HG03439 (cell line): ENCODE results near the gene SVOPL.
"Not testable (repeated sequence)": the region's sequence is repeated elsewhere in the genome, so short reads cannot be mapped to it uniquely, and the experiment has no call there.

Source experiments
- ATAC-seq: cut with Tn5 transposase; IDR thresholded peaks from one replicate; pipeline ENCODE4 v1.9.1; 2021; ENCODE audit warnings: mild to moderate bottlenecking, moderate library complexity; ENCODE audit not compliant: unreplicated experiment

SVOPL gene, protein sequence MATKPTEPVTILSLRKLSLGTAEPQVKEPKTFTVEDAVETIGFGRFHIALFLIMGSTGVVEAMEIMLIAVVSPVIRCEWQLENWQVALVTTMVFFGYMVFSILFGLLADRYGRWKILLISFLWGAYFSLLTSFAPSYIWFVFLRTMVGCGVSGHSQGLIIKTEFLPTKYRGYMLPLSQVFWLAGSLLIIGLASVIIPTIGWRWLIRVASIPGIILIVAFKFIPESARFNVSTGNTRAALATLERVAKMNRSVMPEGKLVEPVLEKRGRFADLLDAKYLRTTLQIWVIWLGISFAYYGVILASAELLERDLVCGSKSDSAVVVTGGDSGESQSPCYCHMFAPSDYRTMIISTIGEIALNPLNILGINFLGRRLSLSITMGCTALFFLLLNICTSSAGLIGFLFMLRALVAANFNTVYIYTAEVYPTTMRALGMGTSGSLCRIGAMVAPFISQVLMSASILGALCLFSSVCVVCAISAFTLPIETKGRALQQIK

DNA sequence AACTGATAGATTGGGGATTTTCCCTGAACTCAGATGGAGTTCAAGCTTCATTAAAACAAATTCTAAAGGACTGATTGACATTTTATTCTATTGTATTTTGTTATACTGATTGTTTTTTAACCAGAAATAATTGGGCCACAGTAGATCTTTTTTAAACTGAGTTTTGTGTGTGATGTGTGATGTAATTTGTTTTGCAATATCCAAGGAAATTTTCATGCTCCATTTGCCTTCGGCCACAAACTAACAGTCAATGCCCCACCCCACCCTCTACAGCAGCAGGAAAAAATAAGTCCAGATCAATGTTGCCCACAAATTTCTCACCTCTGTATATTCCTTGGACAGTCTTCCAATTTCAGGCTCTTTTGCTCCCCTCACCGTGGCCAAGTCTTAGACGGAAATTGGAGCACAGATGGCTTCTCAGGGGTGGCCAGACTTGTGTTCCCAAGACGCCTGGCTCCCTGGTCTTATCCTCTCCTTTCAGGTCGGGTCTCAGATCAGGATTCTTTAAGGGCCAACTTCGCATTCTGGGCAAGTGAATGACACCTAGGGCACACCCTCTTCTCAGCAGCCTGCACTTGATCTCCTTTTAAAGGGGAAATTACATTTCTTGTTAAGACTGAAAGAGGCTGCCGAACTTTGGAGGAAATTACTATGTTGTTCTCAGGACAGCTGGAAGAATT, at the start of gene SVOPL:
Gene SVOPL (minus strand): TSS at position 506 of the 680 bp plus-strand sequence. CDS start 22,317 bp downstream, outside the sequence.
- ATAC-seq, result no peak

DNA sequence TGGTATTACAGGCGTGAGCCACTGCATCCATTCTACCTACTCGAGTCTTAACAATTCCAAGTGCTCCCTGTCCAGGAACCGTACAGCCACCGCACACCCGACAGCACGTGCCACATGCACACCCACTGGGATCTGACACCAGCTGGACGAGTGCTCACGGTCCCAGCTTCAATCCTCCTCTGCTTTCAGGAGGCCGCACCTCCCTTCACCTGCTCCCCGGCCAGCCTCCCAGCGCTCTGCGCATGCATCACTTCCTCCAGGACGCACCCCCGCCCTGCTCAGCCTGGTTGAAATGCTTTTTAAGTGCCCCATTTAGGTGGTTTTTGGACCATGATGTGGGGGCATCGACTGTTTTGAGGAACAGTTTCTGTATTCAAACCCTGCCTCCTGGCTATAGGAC, 49.3 kb upstream of the SVOPL start:
- ATAC-seq, result no peak

DNA sequence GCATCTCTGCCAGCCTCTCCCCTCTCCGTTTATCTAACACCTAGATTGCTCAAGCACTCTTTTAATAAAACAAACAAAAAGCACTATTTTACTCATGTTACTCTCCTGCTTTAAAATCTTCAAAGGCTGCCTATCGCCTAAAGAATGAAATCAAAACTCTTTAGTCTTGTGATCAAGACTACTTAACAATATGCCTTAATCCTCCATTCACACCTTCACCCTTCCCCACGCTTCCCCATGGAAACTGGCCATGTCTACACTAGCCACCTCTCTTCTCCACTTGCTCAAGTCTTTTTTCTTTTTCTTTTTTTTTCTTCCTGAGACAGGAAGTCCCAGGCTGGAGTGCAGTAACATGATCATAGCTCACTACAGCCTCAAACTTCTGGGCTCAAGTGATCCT, 48.8 kb upstream of the SVOPL start:
- no peak for ATAC-seq

DNA sequence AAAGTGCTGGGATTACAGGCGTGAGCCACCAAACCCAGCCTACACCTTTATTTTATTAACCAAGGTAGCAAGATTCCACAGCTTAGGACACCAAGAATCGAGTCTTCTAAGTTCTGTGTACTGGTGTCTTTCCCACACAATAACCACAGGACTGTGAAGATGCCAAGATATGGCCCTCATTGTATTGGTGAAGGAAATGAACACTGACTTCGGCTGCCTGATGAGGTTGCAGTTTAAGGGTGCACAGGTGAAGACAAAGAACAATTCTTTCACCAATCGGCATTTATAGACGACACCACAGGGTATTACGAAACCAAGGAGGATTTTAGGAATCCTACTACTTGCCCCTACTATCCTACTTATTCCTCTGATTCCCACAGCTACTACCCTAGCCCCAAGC, 47.5 kb upstream of the SVOPL start:
- no peak for ATAC-seq

DNA sequence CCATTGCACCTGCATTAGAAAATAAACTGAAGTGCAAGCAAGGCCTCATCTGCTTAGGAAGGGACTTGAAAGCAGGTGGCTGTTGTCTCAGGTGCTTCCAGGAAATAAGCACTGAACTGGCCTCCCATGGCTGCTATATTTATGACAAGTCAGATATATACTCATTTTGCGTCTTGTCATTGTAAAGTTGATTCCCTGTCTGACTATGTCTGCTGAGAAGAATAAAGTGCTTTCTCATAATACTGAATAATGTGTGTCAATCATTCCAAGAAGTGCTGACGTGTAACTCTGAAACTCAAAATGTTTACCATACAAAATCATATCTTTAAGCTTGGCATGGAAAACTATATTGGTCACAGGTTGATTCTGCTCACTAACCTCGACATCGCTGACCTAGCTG, 44.9 kb upstream of the SVOPL start:
- ATAC-seq, result no peak

DNA sequence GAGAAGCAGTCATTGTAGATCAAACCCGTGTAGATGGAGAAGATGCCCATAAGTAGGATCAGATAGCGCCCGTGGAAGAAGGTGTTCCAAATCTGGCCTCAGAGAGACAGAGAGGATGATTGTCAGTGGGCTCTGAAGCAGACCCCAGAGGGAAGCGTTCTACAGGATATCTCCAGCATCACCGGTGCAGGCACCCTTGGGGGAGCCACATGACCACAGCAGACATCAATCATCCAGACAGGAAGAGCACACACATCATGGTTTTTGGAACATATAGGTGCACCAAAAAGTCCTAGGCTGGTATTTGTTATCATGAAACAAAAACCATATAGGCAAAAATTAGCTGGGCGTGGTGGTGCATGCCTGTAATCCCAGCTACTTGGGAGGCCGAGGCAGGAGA, 44.0 kb upstream of the SVOPL start:
- no peak for ATAC-seq

DNA sequence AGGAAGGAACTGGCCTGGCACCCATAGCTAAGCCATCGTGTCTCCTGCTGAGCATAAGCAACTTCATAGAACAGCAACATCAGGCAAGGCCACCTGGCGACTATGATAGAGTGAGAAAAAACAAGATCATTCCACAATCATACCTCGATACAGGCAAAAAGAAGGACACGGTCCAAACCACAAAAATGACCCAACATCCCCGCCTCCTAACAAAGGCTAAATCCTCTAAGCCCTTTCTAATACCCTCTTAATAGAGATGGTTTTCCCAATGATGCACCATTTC, 40.2 kb upstream of the SVOPL start:
- ATAC-seq, result no peak

DNA sequence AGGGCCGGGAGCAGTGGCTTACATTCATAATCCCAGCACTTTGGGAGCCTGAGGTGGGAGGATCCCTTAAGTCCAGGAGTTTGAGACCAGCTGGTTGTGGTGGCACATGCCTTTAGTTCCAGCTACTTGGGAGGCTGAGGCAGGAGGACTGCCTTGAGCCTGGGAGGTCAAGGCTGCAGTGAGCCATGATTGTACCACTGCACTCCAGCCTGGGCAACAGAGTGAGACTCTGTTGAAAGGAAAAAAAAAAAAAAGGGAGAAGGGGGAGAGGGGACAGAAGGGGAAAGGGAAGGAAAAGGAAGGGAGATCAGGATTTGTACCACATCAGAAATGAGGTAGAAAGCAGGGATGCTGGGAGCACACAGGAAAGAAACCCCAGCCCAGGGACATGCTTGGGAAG, 38.7 kb upstream of the SVOPL start:
- ATAC-seq, result no peak

DNA sequence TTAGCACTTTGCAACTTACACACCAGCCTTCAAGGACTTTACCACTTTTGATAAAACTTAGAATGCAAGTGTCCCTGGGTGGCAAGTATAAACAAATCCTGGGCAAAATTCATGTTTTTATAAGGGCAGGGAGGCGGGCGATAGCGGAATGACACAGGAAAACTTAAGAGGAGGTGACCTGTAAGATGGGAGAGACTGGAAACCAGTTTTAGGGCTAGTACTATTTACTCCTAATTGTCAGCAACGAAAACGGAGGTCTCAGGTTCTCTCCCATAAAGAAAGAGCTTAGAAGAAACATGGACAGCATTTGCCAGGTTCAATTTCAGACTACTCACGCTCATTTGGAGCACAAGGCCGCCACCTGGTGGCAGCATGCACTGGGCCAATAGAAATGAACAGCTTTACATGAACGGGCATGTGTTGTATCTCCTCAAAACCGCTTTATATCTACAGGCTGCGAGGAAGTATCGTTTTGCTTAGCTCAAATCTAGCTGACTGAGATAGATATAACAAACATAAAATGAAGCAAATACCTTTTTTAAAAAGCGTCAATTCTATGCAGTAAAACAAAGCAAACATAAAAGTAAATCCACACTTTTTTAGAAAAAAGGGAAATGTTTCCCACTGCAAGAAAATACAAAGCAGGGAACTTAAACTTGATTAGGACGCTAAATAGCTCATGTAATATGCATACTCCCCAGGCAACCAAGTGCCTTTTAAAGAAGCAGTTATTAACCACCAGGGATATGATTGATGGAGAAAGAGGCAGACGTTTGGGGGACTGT, 37.6 kb upstream of the SVOPL start:
- ATAC-seq, result peak; percentile 85

DNA sequence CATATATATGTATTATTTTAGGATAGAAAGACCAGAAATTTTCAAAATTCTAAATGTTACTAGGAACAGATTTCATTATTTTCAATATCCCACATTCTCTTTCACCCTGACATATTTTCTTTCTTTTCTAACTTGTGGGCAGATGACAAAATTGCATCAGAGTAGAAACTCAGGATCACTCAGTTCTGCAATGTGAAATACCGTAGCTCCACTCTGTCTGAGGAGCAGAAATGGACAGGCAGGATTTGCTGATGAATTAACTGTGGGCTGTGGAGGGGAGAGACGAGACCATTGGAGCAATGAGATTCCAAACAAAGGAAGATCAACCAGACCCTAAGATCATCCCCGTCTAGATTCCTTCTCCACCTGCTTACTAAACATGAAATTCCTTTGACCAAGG, 37.0 kb upstream of the SVOPL start:
- ATAC-seq, result no peak

DNA sequence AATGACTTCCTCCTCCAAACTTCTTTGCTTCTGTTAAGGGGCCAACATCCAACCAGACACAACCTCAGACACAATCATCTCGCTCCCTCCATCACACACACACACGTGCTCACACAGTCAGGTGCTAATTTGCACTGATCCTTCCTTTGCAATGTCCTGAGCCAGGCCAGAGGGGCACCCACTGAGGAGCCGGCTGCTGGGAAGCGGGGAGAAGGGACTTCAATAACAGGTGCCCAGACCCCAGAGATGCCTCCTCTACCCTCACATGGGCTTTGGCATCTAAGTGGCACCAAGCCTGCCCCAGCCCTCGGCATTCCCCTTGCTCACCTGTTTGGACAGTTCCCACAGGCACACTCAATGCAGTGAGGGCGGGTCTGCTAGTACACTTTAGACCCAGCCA, 34.2 kb upstream of the SVOPL start:
- no peak for ATAC-seq

DNA sequence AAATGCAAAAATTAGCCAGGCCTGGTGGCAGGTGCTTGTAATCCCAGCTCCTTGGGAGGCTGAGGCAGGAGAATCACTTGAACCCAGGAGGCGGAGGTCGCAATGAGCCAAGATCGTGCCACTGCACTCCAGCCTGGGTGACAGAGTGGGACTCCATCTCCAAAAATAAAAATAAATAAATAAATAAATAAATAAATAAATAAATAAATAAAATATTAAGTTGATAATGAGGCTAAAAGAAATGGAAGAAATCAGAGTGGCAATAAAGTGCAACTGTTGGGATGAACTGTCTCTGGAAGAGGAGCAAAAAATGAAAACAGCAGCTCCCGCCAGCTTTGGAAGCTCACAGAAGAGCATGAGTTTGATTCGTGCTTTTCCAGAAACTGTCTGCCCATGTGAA, 30.6 kb upstream of the SVOPL start:
- not testable (repeated sequence) for ATAC-seq

DNA sequence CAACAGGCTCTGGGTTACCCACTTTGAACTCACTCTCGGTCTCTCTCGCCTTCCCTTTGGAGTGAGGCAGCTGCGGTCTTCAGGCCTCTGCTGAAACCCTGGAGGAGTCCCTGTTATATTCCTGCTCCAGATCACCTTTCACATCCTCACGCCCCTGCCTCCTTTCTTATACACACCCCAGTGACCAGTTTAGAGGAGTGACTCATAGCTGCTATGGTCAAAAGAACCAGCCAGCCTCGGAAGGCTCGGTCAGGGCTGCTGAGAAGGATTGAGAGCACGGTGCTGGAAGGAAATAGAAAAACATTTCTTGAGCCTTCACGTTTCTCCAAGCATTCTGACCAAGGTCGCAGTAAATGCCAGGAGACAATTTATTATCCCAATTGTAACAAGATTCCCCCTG, 28.3 kb upstream of the SVOPL start:
- no peak for ATAC-seq

DNA sequence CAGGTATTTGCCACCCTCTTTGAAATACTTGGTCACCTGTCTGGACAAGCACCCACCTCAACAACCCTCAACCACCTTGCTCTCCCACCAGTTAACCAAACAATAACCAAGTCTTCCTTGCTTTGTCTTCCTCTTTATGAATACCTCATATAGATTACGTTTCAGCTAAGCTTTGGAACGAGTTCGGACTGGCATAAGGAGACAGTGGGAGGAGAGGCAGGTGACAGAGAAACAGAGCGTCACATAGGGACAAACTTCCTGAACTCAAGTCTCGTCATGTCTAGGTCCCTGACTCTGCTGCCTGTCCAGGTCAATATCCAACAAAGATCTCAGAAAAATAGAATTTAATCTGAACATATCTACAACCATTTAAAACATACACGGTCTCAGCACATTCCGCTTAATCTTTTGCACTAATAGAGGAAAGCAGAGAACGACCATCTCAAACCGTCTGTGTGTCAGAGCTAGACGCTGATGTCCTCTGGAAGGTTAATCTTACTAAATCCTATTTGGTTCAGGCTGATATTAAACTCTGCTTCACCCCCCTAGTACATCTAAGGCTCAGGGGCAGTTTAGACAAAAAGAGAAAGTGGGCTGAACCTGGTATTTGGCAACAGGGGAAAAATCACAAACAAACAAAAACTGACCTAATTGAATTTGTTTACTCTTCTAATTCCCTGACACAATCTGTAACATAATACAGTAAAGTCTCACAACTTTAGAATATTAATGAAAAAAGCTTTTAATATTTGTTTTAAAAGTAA, 26.4 kb upstream of the SVOPL start:
- no peak for ATAC-seq

DNA sequence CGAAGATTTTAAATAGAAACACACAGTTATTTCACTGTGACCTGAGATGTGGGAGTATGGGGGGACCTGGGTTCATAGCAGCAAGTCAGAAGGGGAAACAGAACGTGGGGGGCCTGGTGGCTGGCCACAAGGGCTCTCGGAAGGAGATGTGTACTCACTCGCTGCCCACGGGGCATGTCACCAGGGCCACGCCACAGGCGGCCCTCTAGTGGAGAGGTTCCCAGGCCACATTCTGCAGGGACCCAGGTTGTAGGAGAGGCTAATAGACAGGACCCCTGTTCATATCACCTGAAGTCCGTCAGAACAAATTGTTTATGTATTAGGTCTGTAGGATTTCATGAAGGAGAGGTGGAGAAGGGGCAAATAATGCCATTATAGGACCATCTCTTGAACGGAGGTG, 25.1 kb upstream of the SVOPL start:
- ATAC-seq, result no peak

DNA sequence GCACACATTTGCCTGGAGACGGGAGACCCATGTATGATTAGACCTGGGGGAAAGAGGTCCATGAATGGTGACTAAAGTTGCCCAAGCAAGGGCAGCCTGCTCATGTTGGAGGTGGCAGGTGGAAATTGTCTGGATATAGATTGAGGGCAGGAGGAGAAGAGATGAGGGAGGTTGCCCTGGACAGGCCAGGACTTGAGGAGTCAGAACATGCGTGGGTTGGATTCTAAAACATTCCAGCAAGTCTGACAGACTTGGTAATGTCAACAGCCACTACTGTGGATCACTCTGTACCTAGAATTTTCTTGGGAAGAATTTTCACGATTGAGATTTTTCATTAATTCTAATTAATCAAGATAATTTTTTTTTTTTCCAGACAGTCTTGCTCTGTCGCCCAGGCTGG, 19.1 kb upstream of the SVOPL start:
- ATAC-seq, result no peak

DNA sequence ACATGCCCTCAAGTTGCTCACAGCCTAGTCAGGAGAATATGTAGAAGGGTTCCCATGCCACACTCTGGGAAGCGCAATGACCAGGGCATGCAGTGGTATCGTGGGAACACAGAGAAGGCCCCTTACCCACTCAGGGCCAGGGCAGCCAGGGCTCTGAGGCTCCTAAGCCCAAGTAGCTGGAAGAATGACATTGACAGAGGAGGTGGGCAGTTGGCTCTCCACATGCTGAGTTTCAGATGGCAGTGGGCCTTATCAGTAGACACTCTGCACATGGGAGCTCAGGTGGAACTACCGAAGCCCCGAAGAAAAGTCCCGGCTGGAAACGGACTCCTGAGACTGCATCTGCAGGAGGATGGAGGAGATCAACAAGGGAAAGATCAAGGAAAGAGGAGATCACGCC, 15.7 kb upstream of the SVOPL start:
- ATAC-seq, result no peak

DNA sequence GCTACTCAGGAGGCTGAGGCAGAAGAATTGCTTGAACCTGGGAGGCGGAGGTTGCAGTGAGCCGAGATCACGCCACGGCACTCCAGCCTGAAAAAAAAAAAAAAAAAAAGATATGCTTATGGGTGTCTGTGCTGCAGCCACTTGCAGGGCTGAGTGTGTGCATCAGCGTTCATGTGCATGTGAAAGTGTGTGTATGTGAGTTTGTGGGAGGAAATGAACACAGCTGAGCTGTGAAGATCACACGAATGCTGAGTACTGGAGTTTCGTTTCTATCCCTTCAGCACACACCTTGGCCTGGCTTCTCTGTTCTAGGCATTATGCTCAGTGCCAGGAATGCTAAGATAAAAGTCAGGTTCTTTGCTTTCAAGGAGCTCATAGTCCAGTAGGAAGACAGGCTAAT, 12.0 kb upstream of the SVOPL start:
- ATAC-seq, result no peak

DNA sequence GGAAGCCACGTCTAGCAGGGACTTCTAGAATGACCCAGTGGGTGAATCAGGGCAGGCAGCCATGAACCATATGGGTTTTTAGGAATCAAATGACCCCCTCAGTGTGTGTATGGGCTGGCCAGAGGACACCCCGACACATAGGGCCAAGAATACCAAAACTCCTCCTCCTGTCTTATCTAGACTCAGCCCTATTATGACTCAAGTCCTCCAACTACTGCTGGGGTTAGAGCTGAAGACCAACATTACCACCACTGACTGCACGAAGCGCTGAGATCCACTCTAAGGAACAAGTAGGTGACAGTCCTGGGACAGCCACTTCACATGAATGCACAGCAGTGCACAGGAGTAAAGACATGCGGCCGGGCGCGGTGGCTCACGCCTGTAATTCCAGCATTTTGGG, 11.5 kb upstream of the SVOPL start:
- ATAC-seq, result no peak

DNA sequence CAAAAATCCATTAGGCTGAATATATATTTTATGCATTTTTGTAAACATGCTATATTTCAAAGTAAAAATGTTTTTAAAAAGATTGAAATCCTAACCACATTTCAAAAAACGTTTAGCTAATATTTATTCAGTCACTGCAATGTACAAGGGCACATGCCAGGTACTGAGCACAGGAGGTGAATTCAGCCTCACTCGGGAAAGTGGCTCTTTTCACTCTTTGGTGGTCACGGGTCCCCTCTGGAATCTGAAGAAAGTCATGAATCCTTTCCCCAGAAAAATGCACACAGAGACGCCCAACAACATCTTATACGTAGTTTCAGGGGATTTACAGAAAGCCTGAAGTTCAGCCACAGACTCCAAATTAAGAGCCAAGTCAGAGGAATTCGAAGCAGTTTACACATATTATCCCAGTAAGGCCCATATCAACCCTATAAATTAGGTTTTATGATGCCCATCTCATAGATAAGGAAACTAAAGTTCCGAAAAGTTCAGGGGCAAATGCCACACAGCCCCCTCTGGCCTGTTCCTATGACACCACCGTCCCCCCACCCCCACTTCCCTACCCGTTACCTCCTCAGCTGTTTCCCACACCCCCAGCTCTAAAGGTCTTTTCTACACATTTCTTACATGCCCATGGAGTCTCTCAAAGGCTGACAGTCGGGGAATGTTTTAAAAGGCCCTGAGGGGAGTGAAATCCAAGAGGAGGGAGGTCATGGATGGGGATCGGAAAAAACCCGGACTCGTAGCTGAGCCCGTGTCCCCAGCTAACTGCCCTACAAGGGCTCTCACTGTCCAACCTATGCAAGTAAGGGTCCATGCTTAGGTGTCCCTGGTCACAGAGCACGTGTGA, 9.6 kb upstream of the SVOPL start:
- ATAC-seq, result no peak
